CD4-positive, alpha-beta T cell treated with Interleukin-17A for 1 hour (primary cell): ENCODE measurements around the gene EXD2.
"Not testable (repeated sequence)": the region's sequence is repeated elsewhere in the genome, so short reads cannot be mapped to it uniquely, and the experiment has no call there.

Experiments
- DNase-seq: peaks from one replicate; pipeline ENCODE4 v3.0.0-alpha.2; 2020

The EXD2 gene

GRCh38 chr14:69284170-69284569 lies 92.9 kb downstream of the EXD2 start:
- no peak for DNase-seq

- no peak for DNase-seq
Observed at GRCh38 chr14:69285661-69286255, 94.5 kb downstream of the EXD2 start.

DNA sequence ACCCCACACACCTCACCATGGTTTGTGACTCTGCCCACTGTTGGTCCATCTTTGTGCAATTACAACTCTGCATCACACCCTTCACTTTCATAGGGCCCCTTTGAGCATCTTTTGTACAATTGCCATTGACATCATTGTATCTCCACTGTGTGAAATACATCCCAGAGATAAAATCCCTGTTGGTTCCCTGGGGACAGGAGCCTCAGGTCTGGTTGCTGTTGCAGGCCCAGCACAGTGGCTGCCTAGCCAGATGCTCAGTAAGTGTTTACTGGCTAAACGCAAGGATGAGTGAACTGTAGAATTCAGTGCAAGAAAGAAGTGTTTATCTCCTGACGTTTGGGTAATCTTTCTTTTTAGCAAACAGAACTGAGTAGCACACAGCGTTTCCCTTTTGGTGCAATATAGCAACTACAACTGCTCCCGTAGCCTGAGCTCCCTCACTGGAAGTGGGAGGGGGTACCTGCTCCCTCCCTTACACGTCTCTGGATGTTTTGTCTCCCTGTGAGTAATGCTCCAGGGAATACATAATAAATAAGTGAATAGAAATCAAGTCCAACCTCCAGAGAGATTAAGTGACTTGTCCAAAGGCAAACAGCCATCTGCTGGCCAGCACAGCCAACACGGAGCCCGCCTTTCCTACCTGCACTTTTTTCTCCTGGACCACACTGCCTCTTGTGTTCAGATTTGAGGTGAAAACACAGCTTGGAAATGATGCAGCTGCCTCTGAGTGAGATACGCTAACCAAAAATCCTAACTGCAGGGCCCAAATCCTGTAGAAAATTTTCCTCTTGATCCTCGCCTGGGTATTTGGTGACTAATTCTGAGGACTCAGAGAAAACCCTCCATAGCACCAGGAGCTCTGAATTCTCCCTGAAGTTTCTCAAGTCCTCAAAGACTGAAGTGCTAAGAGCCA lies 96.1 kb downstream of the EXD2 start:
- DNase-seq, result no peak

DNA sequence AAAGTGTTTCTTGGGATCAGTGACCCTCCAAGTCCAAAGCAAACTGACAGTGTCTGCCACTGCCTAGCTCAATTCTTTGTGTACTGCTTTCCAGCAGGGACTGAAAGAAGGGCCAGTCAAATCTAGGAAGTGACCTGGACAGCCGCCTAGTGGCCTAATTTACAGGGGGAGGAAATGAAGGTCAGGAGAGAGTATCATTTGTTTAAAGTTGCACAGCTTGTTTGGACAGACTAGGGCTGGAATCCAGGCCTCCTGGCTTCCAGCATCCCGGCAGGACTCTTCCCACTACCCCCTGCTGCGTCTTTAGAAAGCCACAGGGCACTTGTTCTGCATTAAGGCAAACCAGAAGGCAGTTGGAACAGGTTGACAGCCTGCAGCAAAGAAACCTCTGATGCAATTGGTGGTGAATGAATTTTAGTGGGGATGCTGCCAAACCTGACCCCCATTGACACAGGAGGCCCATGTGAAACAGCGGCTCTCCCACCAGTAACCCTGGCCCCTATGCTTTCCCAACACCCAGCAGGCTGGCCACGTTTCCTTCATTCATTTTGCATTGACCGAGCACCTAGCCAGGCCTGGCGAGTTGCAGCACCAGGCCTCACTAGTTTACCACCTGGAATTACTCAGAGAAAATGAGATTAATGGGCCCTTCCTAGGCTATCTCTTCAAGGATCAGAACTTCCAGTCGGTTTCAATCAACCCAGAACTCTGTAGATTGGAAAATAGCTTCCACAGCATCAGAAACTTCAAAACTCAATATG lies 96.9 kb downstream of the EXD2 start:
- no peak for DNase-seq

DNA sequence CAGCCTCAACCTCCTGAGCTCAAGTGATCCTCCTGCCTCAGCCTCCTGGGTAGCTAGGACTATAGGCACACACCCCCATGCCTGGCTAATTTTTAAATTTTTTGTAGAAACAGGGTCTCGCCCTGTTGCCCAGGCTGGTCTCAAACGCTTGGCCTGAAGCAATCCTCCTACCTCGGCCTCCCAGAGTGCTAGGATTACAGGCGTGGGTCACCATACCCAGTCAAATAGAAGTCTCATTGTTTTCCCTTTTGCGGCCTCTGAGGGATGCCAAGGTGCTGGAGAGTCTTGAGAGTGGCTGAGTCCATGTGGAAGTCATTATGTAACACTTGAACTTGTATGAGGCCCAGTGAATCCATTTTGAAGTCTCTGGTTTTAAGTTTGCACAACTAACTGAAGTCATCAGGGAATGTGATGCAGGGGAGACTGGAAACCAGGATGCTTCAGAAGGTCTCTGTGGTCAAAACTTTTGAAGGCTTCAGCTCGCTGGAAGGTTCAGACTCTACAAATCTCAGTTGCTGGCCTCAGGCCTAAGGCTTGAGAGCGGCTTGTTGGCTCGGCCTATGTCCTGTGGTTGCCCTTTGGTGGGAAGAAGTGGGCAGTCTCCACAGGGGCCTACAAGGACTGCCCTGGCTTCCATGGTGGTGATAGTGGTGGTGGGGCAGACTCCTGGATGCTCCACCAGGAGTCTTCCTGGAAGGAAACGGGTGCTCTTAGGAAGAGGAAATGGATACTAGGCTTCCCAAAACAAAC lies 97.8 kb downstream of the EXD2 start:
- DNase-seq, result no peak

DNA sequence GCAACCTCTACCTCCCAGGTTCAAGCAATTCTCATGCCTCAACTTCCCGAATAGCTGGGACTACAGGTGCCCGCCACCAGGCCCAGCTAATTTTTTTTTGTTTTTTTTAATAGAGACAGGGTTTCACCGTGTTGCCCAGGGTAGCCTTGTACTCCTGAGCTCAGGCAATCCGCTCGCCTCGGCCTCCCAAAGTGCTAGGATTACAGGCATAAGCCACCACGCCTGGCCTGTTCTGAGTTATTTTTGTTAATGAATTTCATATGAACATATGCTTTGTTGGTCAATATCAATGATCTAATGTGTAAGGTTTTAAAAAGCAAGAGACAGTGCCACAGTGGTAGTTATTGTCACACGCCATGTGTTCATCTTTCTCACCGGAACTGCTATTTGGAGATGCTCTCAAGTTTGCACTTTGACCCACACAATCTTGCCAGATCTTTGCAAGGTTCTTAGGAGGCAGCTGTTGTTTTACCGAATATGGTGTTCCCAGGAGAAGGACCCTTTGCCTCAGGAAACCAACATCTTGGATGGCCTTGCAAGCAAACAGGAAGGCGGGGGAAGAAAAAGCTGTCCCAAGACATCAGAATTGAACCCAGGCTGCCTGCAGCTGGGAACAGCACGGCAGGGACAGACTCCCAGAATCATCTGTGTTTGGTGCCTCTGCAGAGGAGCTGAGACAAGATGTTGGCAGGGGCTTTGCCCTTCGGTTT lies 98.7 kb downstream of the EXD2 start:
- no peak for DNase-seq

DNA sequence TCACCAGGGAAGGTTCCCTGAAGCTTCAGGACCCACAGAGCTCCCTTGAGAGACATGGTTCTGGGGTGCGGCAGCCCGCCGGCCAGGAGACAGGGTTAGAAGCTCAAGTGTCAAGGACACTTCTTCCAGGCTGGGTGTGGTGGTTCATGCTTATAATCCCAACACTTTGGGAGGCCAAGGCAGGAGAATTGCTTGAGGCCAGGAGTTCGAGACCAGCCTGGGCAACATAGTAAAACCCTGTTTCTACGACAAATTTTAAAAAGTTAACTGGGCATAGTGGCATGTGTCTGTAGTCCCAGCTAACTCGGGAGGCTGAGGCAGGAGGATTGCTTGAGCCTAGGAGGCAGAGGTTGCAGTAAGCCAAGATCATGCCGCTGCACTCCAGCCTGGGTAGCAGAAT lies 99.6 kb downstream of the EXD2 start:
- not testable (repeated sequence) for DNase-seq

DNA sequence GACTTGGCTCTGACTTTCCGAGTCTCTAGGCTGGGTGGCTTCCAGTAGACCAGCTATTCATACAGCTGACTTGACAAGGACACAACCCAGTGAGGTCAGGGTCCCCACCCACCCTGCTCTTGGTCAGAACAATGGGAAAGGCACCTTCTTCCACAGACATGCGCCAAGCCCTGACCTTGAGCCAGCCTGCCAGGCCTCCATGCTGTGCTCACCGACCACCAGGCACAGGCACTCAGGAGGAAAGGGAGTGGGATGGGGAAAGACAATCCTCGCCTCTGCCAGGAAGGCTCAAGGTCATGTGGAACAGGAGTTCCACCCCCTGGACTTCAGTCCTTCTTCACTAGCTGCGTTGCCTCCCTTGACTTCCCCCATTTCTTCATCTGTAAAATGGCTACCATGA lies 100.1 kb downstream of the EXD2 start:
- no peak for DNase-seq

DNA sequence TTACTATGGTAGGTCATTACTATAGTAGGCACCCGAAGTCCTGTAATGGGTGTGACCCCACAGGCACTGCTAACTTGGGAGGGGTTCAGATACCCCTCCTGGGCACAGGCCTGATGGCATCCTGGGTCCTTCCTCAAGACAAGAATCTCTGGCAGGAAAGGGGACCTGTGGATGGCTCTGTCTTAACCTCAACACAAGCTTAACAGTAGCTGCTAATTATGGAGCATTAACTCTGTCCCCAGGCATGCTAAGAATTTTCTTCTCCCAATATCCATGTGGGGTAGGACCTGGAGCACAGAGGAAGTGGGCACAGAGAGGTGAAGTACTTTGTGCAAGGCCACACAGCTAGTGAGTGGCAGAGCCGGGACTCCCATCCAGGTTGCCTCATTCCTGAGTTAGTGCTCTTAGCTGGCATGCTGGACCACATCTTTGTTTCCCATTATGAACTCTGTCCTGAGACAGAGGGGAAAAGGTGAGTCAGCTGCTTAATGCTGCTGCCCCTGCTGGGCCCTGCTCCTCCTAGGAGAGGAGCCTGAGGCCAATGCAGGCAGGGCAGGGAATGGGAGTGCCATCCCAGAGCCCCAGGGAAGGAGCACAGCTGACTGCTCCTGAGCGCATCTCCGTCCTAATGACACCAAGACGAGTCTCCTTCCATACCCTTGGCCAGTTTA lies 100.7 kb downstream of the EXD2 start:
- no peak for DNase-seq
